Right atrium auricular region (tissue), 2 donors: ENCODE results near the gene TREM2. TPM values are rescaled to one million over a fixed set of nuclear protein-coding genes. Genes with fewer than 3 reads are reported as not detected.

Experiments used
- DNase-seq: peaks from one replicate; pipeline ENCODE4 v3.0.0-alpha.2; 2019; ENCODE audit warnings: low spot score
- H3K27ac ChIP-seq, 2 donors: fragments of 200-600 bp; sonication (generic); 1 replicate in 1 of 2; 2 replicates in 1 of 2; pipeline ENCODE4 v1.5.1; 2016 to 2019
- H3K27me3 ChIP-seq, 2 donors: fragments of 200-600 bp; sonication (generic); one replicate each; pipeline versions ENCODE4 v1.5.1 to v1.6.0; 2017 to 2019
- H3K36me3 ChIP-seq: fragments of 200-600 bp; sonication (generic); one replicate; pipeline ENCODE4 v1.5.1; 2016
- H3K4me1 ChIP-seq, 2 donors: fragments of 200-600 bp; sonication (generic); one replicate each; pipeline versions ENCODE4 v1.5.1 to v1.6.0; 2017 to 2019
- H3K4me3 ChIP-seq, 2 donors: fragments of 200-600 bp; sonication (generic); 1 replicate in 1 of 2; 2 replicates in 1 of 2; pipeline ENCODE4 v1.5.1; 2017 to 2019; ENCODE audit warnings: mild to moderate bottlenecking in 1 of 2, moderate library complexity in 1 of 2
- H3K9me3 ChIP-seq, 2 donors: fragments of 200-600 bp; sonication (generic); one replicate each; pipeline ENCODE4 v1.5.1; 2019
- CTCF ChIP-seq, 2 donors: fragments of 200-600 bp; sonication (generic); IDR thresholded peaks; one replicate each; pipeline ENCODE4 v1.5.1; 2019; ENCODE audit warnings: antibody characterized with exemption in 2 of 2
- total RNA-seq, 2 donors: library from RNA; depleted of rRNA; stranded (reverse); fragments of >200 nt; gene quantifications; one replicate each; pipeline ENCODE4 v1.1.0, GENCODE V29; 2016

Gene TREM2
- total RNA-seq, 2 donors from 2014 or later: 1.6 to 7.0 TPM

GRCh38 chr6:41200901-41201763 is 38.2 kb upstream of the TREM2 start, which contains the start of gene TREML2:
TREML2 (minus strand) TSS chr6:41201149; CDS start chr6:41201008, 141 bp downstream.
- Histone ChIP-seq H3K27ac (no peak within 1 kb of the TSS), H3K27me3 (no peaks in the 10 kb centered on the region), H3K9me3 (no peaks in the 10 kb centered on the region), H3K4me1 (no peaks in the 10 kb centered on the region), H3K4me3 (no peak within 1 kb of the TSS), H3K36me3 (no peaks in the 10 kb centered on the region)
- no peak for TF ChIP-seq CTCF (IDR thresholded peaks at IDR 0.05)
- peak; percentile 57 for DNase-seq

- H3K27me3 ChIP-seq: no peaks in the 10 kb centered on the region
- TF ChIP-seq CTCF (IDR thresholded peaks at IDR 0.05): no peak
- H3K4me1 ChIP-seq: no peaks in the 10 kb centered on the region
- no peak overlapping the region for H3K4me3 ChIP-seq
- H3K27ac ChIP-seq: no peak overlapping the region
- no peaks in the 10 kb centered on the region for H3K36me3 ChIP-seq
- H3K9me3 ChIP-seq: no peaks in the 10 kb centered on the region
- peak; percentile 66 for DNase-seq
Measured at GRCh38 chr6:41200296-41200900, 37.5 kb upstream of the TREM2 start.

GRCh38 chr6:41199552-41200246 is 36.8 kb upstream of the TREM2 start:
- H3K27me3 ChIP-seq: no peaks in the 10 kb centered on the region
- DNase-seq: no peak
- TF ChIP-seq CTCF (IDR thresholded peaks at IDR 0.05): no peak
- no peak overlapping the region for H3K4me3 ChIP-seq
- no peaks in the 10 kb centered on the region for H3K36me3 ChIP-seq
- H3K9me3 ChIP-seq: no peaks in the 10 kb centered on the region
- H3K27ac ChIP-seq: no peak overlapping the region
- H3K4me1 ChIP-seq: no peaks in the 10 kb centered on the region

GRCh38 chr6:41197234-41197633 is 34.3 kb upstream of the TREM2 start:
- H3K27me3 ChIP-seq: no peaks in the 10 kb centered on the region
- H3K27ac ChIP-seq: no peak overlapping the region
- H3K36me3 ChIP-seq: no peaks in the 10 kb centered on the region
- TF ChIP-seq CTCF (IDR thresholded peaks at IDR 0.05): no peak
- no peaks in the 10 kb centered on the region for H3K9me3 ChIP-seq
- DNase-seq: peak; percentile 32
- H3K4me3 ChIP-seq: no peak overlapping the region
- H3K4me1 ChIP-seq: no peaks in the 10 kb centered on the region

GRCh38 chr6:41194386-41194785 is 31.5 kb upstream of the TREM2 start:
- no peak overlapping the region for H3K27ac ChIP-seq
- peaks cover 0 to 9% of the 10 kb centered on the region in 2 donors for H3K9me3 ChIP-seq
- DNase-seq: no peak
- H3K4me1 ChIP-seq: no peaks in the 10 kb centered on the region
- no peak overlapping the region for H3K4me3 ChIP-seq
- no peak for TF ChIP-seq CTCF (IDR thresholded peaks at IDR 0.05)
- no peaks in the 10 kb centered on the region for H3K27me3 ChIP-seq
- no peaks in the 10 kb centered on the region for H3K36me3 ChIP-seq
